KMS-11 (cell line): ENCODE data around the gene NRF1.

ENCODE experiments used
- H2AFZ ChIP-seq: fragments of 200-600 bp; sonication (generic); 2 replicates; pipeline ENCODE4 v1.6.1; 2016; ENCODE audit warnings: antibody characterized with exemption, mixed run types, low read depth
- H3K27ac ChIP-seq: fragments of 200-600 bp; sonication (generic); 2 replicates; pipeline ENCODE4 v1.6.1; 2016; ENCODE audit warnings: mild to moderate bottlenecking, mixed run types
- H3K27me3 ChIP-seq: fragments of 200-600 bp; sonication (generic); 2 replicates; pipeline ENCODE4 v1.6.1; 2017; ENCODE audit warnings: mild to moderate bottlenecking, low read depth, mixed run types, moderate library complexity; ENCODE audit not compliant: insufficient read depth
- H3K36me3 ChIP-seq: fragments of 200-600 bp; sonication (generic); 2 replicates; pipeline ENCODE4 v1.6.1; 2017; ENCODE audit warnings: mild to moderate bottlenecking, mixed run types; ENCODE audit not compliant: insufficient read depth
- H3K4me1 ChIP-seq: fragments of 200-600 bp; sonication (generic); 2 replicates; pipeline ENCODE4 v1.6.1; 2016; ENCODE audit warnings: mild to moderate bottlenecking, low read depth, mixed run types; ENCODE audit not compliant: poor library complexity, severe bottlenecking
- H3K4me2 ChIP-seq: fragments of 200-600 bp; sonication (generic); 2 replicates; pipeline ENCODE4 v1.7.0; 2016; ENCODE audit warnings: mild to moderate bottlenecking, mixed run types
- H3K4me3 ChIP-seq: fragments of 200-600 bp; sonication (generic); IDR thresholded peaks from 2 replicates; pipeline ENCODE4 v1.6.1; 2017; ENCODE audit warnings: low read depth, low read length, mixed read lengths; ENCODE audit not compliant: insufficient read depth
- H3K79me2 ChIP-seq: fragments of 200-600 bp; sonication (generic); 2 replicates; pipeline ENCODE4 v1.6.1; 2016; ENCODE audit warnings: low read depth, mixed run types; ENCODE audit not compliant: insufficient read depth
- H3K9ac ChIP-seq: fragments of 200-600 bp; sonication (generic); 2 replicates; pipeline ENCODE4 v1.6.1; 2016; ENCODE audit warnings: mild to moderate bottlenecking, mixed run types
- H4K20me1 ChIP-seq: fragments of 200-600 bp; sonication (generic); 2 replicates; pipeline ENCODE4 v1.6.1; 2016; ENCODE audit warnings: mild to moderate bottlenecking, mixed run types; ENCODE audit not compliant: insufficient read depth
- TF ChIP-seq, protein P1 (sequence below): fragments of 200-600 bp; sonication (generic); conservative IDR thresholded peaks from 2 replicates; pipeline ENCODE4 v1.6.1; 2017; ENCODE audit warnings: low read depth, mild to moderate bottlenecking, antibody characterized with exemption, low read length, moderate library complexity, mixed read lengths

NRF1 gene

DNA sequence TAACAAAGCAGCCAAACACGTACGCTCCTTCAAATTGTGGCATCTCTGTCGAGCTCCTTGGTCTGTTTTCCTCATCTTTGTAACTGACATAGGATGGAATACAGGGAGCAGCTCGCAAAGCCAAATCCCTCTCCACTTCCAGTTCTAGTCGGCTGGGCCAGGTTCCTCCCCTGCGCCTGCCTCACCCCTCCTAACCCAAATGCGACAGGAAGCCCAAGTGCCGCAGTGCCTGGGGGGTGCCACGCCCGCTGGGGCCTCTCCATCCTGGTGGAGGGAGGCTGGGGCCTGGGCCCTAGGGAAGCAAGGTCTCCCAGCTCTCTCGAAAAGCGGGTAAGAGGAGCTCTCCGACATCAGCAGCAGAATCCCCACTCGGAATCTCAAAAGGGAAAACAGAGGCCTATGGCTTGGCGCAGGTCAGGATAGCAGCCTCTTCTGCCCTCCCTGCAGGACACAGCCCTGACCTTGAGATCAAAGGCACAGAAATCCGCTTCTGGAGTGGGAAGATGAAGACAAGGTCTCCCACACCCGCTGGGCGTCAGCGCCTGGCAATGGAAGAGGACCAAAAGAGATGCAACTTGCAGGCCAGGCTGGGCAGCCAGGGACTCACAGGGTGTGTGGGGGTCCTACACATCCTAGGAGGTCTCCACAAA, 165.8 kb downstream of the NRF1 start:
- Histone ChIP-seq H3K79me2 (0 out of 2 replicates have a peak, but pooled peaks cover 7% of the 10 kb centered on the region), H4K20me1 (no peaks in the 10 kb centered on the region), H3K4me3 (no peak overlapping the region), H3K4me1 (peaks cover 12% of the 10 kb centered on the region), H2AFZ (no peak overlapping the region), H3K27ac (no peak overlapping the region), H3K27me3 (peaks cover 13% of the 10 kb centered on the region; the same call in 1 of the 2 replicates), H3K36me3 (no peaks in the 10 kb centered on the region), H3K4me2 (no peak overlapping the region), H3K9ac (no peak overlapping the region)
- TF ChIP-seq, protein P1, sequence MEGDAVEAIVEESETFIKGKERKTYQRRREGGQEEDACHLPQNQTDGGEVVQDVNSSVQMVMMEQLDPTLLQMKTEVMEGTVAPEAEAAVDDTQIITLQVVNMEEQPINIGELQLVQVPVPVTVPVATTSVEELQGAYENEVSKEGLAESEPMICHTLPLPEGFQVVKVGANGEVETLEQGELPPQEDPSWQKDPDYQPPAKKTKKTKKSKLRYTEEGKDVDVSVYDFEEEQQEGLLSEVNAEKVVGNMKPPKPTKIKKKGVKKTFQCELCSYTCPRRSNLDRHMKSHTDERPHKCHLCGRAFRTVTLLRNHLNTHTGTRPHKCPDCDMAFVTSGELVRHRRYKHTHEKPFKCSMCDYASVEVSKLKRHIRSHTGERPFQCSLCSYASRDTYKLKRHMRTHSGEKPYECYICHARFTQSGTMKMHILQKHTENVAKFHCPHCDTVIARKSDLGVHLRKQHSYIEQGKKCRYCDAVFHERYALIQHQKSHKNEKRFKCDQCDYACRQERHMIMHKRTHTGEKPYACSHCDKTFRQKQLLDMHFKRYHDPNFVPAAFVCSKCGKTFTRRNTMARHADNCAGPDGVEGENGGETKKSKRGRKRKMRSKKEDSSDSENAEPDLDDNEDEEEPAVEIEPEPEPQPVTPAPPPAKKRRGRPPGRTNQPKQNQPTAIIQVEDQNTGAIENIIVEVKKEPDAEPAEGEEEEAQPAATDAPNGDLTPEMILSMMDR: no peak

DNA sequence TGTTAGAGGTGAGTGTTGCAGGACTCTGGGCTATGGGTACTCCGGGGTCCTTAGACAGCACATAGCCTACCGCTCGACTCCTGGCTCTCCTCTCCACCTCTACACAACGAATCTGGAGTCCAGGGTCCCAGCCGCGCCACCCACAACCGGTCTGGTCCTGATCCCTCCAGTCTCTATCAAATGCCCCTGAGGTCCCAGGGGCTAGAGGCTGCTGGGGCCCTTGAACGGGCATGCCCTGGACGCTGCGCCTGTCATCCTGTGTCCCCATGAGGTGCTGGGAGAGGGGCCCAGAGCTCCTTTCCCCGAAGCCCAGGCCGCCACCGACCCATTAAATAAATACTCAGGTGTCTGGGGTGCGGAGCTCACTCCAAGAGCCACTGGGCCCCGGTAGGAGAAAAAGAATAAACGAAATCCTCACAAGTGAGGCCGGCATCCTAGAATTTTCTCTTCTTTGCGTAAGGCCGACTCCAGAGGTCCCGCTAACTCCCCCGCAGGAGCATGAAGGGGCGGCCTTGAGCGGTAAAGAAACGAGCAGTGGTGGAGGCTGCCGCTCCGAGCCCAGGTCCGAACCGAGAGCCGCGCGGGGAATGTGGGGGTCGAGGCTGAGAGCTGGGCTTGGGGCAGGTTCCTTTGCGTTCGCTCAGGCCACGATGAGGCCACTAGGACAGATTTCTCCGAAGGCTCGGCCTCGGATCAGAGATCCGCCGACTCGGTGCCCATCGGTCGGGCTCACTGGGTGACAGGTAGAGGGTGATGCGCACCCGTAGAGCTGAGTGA, 166.7 kb downstream of the NRF1 start:
- peaks cover 20% of the 10 kb centered on the region; the same call in 1 of the 2 replicates for H3K27me3 ChIP-seq
- H2AFZ ChIP-seq: no peak overlapping the region
- TF ChIP-seq, protein P1: no peak
- peak overlapping the region; percentile 53; the same call in 1 of the 2 replicates for H3K4me2 ChIP-seq
- no peaks in the 10 kb centered on the region for H3K36me3 ChIP-seq
- H3K4me1 ChIP-seq: peaks cover 12% of the 10 kb centered on the region
- H3K9ac ChIP-seq: no peak overlapping the region
- H4K20me1 ChIP-seq: no peaks in the 10 kb centered on the region
- H3K79me2 ChIP-seq: 0 out of 2 replicates have a peak, but pooled peaks cover 7% of the 10 kb centered on the region
- H3K4me3 ChIP-seq: no peak overlapping the region
- H3K27ac ChIP-seq: no peak overlapping the region

DNA sequence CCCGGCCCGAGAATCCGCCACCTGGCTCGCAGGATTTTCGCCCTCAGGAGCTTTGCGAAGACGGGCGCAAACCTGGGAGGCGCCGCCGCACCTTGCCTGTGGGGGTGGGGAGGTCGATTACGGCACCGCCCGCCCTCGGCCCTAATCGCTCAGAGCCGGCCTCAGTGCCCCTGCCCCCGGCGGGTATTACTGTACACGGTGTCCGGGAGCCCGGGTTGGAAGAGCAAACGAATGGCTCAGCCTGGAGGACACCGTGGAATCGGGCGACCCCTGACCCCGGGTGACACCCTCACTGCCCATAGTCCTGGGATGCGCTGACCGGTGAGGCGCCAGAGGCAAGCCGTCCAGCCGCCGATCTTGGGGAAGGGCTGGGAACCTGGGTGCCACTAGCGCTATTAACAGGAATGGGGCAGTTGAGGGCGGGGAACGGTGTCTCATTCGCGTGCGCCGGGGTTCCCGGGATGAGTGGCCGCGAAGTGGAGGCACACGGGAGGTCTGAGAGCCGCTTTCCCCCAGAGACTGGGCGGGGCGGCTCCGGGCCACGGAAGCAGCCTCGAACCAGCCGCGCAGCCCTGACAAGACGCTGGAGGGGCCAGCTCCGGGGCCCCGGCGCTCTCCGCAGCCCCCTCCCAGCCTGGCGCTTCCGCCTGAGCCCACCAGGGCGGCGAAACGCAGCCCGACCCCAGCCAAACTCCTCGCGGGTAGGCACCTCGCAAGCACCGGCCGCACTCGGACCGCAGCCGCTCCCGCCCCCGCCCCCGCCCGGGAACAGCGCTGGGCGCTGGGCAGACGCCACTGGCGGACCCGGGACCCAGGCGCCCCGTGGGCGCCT, 167.5 kb downstream of the NRF1 start:
- Histone ChIP-seq H2AFZ (peak overlapping the region; percentile 64), H3K4me1 (peaks cover 12% of the 10 kb centered on the region), H3K4me3 (no peak overlapping the region), H3K9ac (peak overlapping the region; percentile 70), H3K4me2 (peak overlapping the region; percentile 53), H3K27me3 (peaks cover 25% of the 10 kb centered on the region; the same call in 1 of the 2 replicates), H3K79me2 (0 out of 2 replicates have a peak, but pooled peaks cover 7% of the 10 kb centered on the region), H3K27ac (peak overlapping the region; percentile 63), H4K20me1 (no peaks in the 10 kb centered on the region), H3K36me3 (no peaks in the 10 kb centered on the region)
- TF ChIP-seq, protein P1: no peak

GRCh38 chr7:129779602-129780256, 168.2 kb downstream of the NRF1 start:
- Histone ChIP-seq H3K4me1 (peaks cover 17% of the 10 kb centered on the region), H4K20me1 (no peaks in the 10 kb centered on the region), H3K9ac (peak overlapping the region; percentile 70), H3K79me2 (0 out of 2 replicates have a peak, but pooled peaks cover 7% of the 10 kb centered on the region), H3K27me3 (peaks cover 25% of the 10 kb centered on the region; the same call in 1 of the 2 replicates), H3K4me3 (no peak overlapping the region), H3K36me3 (no peaks in the 10 kb centered on the region), H2AFZ (peak overlapping the region; percentile 64), H3K27ac (peak overlapping the region; percentile 63), H3K4me2 (peak overlapping the region; percentile 53)
- TF ChIP-seq, protein P1: no peak
